Thyroid gland (tissue), 4 donors: Measurements from ENCODE around the gene ZFAND3.

Source experiments
- CTCF ChIP-seq, 6 experiments: fragments of 200-600 bp in 3 of 6; fragments of 450-650 bp in 3 of 6; sonication (generic) in 3 of 6; IDR thresholded peaks; one replicate each; pipeline ENCODE4 v1.5.1; 2016 to 2019; ENCODE audit warnings: antibody characterized with exemption in 6 of 6, mild to moderate bottlenecking in 2 of 6, inconsistent platforms in 1 of 6, moderate library complexity in 1 of 6
- POLR2A ChIP-seq, 2 donors: fragments of 450-650 bp; IDR thresholded peaks; one replicate each; pipeline ENCODE4 v1.6.1; 2017; ENCODE audit warnings: antibody characterized with exemption in 2 of 2, mild to moderate bottlenecking in 2 of 2, moderate library complexity in 1 of 2

- no peak for TF ChIP-seq CTCF (IDR thresholded peaks at IDR 0.05)
- TF ChIP-seq POLR2A (IDR thresholded peaks at IDR 0.05): no peak
These were observed 280.9 kb downstream of the ZFAND3 start for GRCh38 chr6:38100380-38100779.
